OCI-LY1 (cell line): ENCODE measurements around the gene SPATA18.

Experiments
- CTCF ChIP-seq: fragments of 200-600 bp; sonication (generic), shearing (Covaris generic); IDR thresholded peaks from 2 replicates; pipeline ENCODE4 v1.5.1; 2017; ENCODE audit warnings: mild to moderate bottlenecking, antibody characterized with exemption, low read length, moderate library complexity, mixed read lengths
- EZH2 ChIP-seq: fragments of 200-600 bp; sonication (generic), shearing (Covaris generic); IDR thresholded peaks from 2 replicates; pipeline ENCODE4 v1.8.0; 2017; ENCODE audit warnings: borderline replicate concordance, mixed run types, mild to moderate bottlenecking, antibody characterized with exemption, low read length, moderate library complexity, mixed read lengths

- TF ChIP-seq CTCF (peak; percentile 24; the same call in 1 of the 2 replicates), EZH2 (no peak)
Observed at GRCh38 chr4:52015366-52015765, 35.7 kb upstream of the SPATA18 start.
